Measurements from ENCODE around the gene YWHAH. TPM values are rescaled to one million over a fixed set of nuclear protein-coding genes. Genes with fewer than 3 reads are reported as not detected.
A peak's percentile ranks its signal among the peaks of the same experiment; 100 is the strongest.

YWHAH gene
- total RNA-seq (ENCODE audit: low replicate concordance), result 97.5 and 110 TPM in 2 replicates
- long read RNA-seq, transcript YWHAH-201 (2 exons, 1,825 nt), result major isoform, 12 of 23 reads
- long read RNA-seq, partial matches to known transcripts, result 9 of 23 reads
- long read RNA-seq, other reads (novel, unspliced or antisense), result 1 of 23 reads

GRCh38 chr22:31943978-31944699 is at the start of gene YWHAH:
YWHAH (plus strand) TSS chr22:31944535; CDS start chr22:31944734, 199 bp downstream.
- peak; percentile 99 for DNase-seq (ENCODE audit: extremely low spot score, unreplicated experiment)
- peak within 1 kb of the TSS; percentile 93 for H3K4me3 Mint-ChIP-seq
- TF ChIP-seq CTCF (conservative IDR thresholded peaks at IDR 0.05), result no peak
- no peaks in the 10 kb centered on the region for H3K27me3 Mint-ChIP-seq
- no peaks in the 10 kb centered on the region for H3K9me3 Mint-ChIP-seq
- peaks cover 7% of the 10 kb centered on the region for H3K4me1 Mint-ChIP-seq (ENCODE audit: unreplicated experiment)
- H3K27ac Mint-ChIP-seq, result peak within 1 kb of the TSS; percentile 93
- peaks cover 11% of the 10 kb centered on the region for H3K36me3 Mint-ChIP-seq

GRCh38 chr22:31895411-31896123 is 48.8 kb upstream of the YWHAH start:
- Mint-ChIP-seq H3K4me1 (ENCODE audit: unreplicated experiment) (peaks cover 43% of the 10 kb centered on the region), H3K27ac (no peak overlapping the region), H3K4me3 (no peak overlapping the region), H3K9me3 (no peaks in the 10 kb centered on the region), H3K27me3 (no peaks in the 10 kb centered on the region), H3K36me3 (peaks cover 7% of the 10 kb centered on the region)
- no peak for DNase-seq (ENCODE audit: extremely low spot score, unreplicated experiment)
- no peak for TF ChIP-seq CTCF (conservative IDR thresholded peaks at IDR 0.05)

- Mint-ChIP-seq H3K9me3 (no peaks in the 10 kb centered on the region), H3K36me3 (peaks cover 7% of the 10 kb centered on the region), H3K27ac (no peak overlapping the region), H3K27me3 (no peaks in the 10 kb centered on the region), H3K4me1 (ENCODE audit: unreplicated experiment) (peaks cover 42% of the 10 kb centered on the region), H3K4me3 (no peak overlapping the region)
- TF ChIP-seq CTCF (conservative IDR thresholded peaks at IDR 0.05), result no peak
- DNase-seq (ENCODE audit: extremely low spot score, unreplicated experiment), result no peak
These were observed 47.9 kb upstream of the YWHAH start for GRCh38 chr22:31896472-31896871.

GRCh38 chr22:31897842-31898805 is 46.2 kb upstream of the YWHAH start:
- DNase-seq (ENCODE audit: extremely low spot score, unreplicated experiment), result no peak
- no peaks in the 10 kb centered on the region for H3K27me3 Mint-ChIP-seq
- H3K9me3 Mint-ChIP-seq, result no peaks in the 10 kb centered on the region
- TF ChIP-seq CTCF (conservative IDR thresholded peaks at IDR 0.05), result no peak
- H3K36me3 Mint-ChIP-seq, result peaks cover 7% of the 10 kb centered on the region
- H3K4me3 Mint-ChIP-seq, result no peak overlapping the region
- peaks cover 40% of the 10 kb centered on the region for H3K4me1 Mint-ChIP-seq (ENCODE audit: unreplicated experiment)
- peak overlapping the region; percentile 52 for H3K27ac Mint-ChIP-seq

GRCh38 chr22:31898926-31899325 is 45.4 kb upstream of the YWHAH start:
- TF ChIP-seq CTCF (conservative IDR thresholded peaks at IDR 0.05), result no peak
- H3K9me3 Mint-ChIP-seq, result no peaks in the 10 kb centered on the region
- no peak overlapping the region for H3K27ac Mint-ChIP-seq
- no peaks in the 10 kb centered on the region for H3K27me3 Mint-ChIP-seq
- peaks cover 10% of the 10 kb centered on the region for H3K36me3 Mint-ChIP-seq
- DNase-seq (ENCODE audit: extremely low spot score, unreplicated experiment), result no peak
- H3K4me3 Mint-ChIP-seq, result no peak overlapping the region
- H3K4me1 Mint-ChIP-seq (ENCODE audit: unreplicated experiment), result peaks cover 33% of the 10 kb centered on the region

All from type B pancreatic cell (in vitro differentiated cells).